HG03039 (cell line): ENCODE measurements around the gene FGR.

Experiments
- ATAC-seq: cut with Tn5 transposase; IDR thresholded peaks from one replicate; pipeline ENCODE4 v1.9.1; 2021; ENCODE audit warnings: mild to moderate bottlenecking, moderate library complexity; ENCODE audit not compliant: unreplicated experiment

FGR gene

DNA sequence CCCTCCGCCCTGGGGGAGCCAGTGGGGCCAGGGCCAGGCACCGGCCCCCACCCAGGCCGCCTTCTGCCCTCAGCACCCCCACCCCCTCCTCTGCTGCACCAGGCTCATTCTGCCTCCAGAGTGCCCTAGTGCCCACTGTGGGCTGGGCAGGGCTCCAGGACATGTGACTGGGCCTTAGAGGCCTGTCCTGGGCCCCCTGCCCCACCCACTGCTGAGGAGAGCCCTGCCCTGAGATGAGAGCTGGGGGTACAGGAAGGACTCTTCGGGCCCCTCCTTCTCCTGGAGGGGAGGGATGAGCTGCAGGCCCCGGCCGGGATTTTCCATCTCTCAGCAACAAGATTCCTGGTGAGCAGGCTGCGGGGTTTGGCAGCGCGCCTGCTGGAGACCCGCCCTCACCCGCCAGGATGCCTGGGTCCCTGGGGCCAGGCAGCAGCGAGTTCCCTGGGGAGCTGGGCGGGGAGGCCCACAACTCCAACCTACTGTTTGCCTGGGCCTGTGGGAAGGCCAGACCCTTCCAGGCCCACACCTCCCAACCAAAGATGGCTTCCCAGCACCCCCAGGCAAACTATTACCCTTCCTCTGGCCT is 45.1 kb downstream of the FGR start:
- ATAC-seq = no peak

DNA sequence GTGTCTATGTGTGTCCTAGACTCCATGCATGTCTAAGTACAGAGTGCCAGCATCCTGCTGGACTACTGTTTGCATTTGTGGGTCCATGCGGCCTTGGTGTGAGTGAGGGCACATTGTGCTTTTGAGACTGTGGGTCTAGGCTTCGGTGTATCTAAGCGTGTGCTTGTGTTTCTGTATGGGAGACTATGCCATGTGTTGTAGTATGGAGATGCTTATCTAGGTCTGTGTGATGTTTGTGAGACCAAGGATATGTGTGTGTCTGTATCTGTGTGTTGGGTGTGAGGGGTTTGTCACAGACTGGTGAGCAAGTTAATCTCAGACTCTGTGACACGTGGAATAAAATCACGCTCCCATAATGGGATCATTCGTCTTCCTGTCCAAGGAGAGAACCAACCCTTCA is 45.5 kb downstream of the FGR start:
- no peak for ATAC-seq

DNA sequence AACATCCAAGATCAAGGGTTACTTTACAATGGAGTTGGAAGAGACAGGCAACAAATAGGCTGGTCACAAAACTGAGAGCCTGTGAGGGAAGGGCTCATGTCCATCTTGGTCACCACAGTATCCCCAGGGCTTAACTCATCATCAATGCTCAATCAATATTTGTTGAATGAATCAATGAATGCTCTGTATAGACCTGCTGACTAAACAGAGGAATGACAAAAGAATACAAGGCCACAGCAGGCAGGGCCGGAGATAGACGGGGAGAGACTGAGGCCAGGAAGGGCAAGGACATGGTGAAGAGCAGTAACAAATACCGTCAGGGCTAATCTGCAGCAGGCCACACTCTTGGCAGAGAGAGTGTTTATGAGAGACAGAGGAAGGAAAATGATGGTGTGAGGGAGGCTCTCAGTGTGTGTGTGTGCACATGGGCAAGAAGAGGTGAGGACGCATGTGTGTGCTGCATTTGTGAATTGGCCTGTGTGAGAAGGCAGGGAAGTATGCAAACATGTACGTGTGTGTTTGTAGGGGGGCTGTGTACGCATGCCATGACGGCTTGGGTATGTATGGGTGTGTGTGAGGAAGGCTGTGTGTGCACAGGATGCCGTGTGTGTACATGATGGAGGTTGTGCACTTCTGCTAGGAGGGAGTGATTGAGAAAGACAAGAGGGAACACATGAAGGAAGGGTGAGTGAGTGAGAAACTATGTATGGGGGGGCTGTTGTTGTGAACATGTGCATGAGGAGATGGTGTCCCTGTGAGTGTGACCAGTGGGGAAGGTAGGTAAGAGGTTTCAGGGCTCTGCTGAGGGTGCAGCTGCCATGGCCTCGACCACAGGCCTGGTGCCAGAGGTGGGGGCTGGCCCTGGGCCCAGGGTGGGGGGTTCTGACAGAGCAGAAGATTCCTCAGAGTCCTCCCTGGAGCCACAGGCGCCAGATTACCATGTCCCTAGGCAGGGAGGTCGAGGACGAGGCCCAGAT is 46.4 kb downstream of the FGR start:
- no peak for ATAC-seq

DNA sequence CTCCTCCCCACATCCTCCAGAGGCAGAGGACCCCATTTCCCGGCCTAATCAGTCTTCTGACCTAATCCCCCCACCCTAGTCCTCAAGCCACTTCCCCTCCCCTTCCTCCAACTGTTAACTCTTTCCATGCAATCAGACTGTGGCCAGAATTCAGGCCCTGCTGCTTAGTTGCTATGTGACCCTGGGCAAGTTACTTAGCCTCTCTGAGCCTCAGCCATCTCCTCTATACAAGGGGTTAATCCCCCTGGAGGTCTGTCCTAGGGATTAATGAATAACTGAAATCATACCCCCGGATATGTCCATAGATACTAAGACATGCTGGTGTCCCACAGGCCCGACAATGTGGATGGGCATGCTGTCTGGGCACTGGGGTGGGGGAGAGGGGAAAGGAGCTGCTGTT is 49.3 kb downstream of the FGR start:
- no peak for ATAC-seq

DNA sequence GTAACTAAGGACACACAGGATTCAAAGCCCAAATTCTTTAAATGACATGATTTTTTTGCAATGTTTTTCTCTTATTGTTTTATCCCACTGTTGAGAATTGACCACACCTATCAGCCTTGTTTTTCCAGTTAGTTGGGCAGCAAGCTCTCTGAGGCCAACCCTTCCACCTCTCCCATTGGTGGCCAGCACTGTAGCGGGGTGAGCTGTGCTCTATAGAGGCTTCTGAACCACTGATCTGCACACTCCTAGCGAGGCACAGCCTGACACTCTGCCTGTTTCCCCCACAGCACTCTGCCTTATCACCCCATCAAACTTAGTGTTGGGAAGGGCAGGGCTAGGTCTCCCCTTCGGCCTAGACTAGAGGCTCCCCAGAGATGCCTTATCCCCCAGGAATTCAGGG is 50.5 kb downstream of the FGR start:
- no peak for ATAC-seq

DNA sequence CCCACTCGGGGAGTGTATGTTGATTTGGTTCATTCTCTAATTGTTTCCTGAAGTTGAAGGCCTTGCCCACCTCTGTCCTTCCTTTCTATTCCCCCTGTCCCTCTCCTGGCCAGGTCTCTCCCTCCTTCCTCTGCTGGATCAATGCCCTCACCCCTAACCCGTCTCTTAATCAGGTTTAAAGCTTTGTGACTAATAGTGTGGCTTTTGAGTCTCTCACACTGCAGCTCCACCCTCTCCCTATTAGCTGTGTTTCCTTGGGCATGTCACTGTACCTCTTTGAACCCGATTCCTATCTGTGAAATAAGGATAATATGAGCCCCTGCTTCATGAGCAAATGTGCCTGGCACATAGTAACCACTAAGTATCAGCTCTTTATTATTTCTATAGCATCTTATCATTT is 51.5 kb downstream of the FGR start:
- ATAC-seq = no peak

DNA sequence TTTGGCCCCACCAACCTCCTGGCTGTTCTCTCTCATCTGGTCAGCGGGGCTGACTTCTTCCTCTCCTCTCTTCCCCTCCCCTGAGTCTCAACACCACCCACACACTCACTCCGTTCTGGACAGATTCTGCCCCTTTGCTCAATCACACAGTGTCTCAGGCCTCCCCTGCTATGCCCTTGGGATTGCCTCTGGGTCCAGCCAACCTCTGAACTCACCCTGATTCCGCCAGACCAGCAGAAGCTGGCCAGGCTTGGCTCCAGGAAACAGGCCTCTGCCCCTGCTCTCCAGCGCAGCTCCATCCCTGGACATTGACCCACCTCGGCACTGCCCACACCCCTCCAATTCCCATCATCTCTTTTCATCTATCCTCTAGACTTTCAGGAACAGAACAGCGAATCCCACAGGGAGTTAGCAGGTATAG is 53.2 kb downstream of the FGR start:
- no peak for ATAC-seq

DNA sequence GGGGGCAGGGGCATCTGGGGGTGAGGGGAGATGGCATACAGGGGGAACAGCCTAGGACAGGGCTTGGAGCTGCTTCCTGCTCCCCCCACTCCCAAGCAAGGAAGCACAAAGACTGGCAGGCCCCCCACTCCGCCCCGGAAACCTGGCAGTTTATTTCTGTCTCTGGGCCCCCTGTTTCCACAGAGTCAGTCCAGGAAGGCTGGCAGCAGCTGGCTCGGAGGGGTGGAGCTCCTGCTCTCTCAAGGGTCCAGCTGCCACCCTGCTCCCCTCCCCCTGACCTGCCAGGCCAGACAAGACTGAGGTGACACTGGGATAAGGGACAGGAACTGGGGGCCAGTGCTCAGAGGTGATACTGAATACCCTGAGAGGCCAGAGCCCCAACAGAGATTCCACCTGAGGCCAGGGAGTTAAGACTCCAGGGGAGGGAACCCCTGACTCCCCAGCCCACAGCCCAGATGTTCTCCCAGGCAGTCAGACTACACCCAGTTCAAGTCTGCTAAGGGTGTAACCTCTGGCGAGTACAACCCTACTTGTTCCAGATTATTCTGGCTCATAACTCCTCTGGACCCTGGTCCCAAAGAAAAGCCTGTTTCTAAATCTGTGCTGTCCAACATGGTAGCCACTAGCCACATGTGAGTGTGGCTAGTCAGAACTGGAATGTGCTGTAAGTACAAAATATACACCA is 57.3 kb downstream of the FGR start:
- no peak for ATAC-seq

DNA sequence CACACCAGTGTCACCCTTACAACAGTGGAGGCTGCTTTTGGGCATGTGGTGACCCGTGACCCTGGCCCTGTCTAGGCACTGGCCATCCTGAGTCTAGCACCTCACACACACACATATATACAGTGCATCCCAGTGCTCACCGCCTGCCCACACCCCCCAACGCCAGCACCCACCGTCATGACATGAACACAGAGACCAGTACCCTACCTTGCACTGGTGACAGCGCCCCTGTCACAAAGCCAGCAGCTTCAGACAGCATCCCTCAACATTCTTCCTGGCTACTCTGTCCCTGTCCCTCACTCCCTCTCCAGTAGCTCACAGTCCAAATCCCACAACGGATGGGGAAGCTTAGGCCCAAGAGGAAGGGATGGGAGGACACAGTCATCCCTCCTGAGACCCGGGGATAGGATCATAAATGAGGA is 58.2 kb downstream of the FGR start:
- no peak for ATAC-seq

DNA sequence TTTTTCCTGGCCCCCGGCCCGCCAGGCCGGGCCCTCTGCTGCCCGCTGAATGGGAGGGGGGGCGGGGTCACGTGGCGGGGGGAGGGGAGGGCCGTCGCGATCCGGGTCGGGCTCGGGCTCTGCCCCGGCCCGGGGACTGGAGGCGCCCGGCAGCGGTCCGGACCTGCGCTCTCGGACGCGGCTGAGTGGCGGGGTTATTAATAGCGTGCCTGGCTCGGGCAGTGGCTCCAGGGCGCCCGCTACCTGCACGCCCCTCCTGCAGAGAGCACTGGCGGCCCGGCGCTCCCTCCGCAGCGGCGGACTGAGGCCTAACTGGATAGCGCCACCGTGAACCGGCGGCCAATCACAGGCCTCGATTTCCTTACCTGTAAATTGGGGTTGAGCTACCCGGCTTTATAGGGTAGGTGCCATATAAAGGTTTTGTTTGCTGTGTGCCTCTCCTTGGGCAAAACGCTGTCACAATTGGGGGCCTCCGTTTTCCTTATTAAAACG is 59.1 kb downstream of the FGR start:
- no peak for ATAC-seq

DNA sequence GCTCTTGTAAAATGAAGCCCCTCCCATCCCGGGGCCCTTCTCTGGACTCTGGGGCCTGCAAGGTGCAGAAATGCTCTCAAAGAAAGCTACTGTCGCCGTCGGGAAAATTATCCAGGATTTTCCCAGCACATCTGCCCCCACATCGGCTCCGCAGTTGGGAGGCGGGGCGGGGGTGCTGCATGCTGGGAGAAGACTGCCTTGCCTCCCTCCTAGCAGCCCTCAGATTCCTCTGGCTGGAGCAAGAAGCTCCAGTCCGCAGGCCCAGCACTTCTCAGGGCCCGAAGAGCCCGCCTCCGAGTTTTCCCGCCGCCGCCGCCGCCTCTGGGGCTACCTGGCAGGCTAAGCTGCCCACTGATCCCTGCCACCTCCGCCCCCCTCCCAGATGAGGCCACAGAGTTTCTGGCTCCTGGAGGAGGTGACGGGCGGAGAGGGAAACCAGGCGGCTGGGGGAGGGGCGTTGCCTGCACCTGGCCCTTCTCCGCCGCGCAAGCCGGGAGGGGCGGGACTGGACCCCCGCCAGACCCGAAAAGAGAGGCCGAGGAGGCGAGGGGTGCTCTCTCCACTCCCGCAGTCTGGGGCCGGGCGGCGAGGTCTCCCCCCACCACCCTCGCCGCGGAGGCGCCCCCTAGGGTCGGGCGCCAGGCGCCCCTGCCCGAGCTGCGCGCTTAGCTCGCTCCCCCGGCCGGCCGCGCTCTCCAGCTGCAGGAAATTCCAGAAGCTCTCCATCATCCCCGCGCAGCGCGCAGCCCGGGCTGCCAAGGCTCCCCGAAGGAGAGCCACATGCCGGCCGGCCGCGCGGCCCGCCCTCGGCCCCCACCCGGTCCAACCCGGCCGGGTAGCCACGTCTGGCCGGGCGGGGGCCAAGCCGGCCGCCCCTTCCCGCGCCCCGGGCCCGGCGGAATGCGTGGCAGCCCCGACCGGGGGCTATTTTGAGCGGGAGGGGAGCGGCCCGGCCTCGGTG is 59.8 kb downstream of the FGR start:
- no peak for ATAC-seq

DNA sequence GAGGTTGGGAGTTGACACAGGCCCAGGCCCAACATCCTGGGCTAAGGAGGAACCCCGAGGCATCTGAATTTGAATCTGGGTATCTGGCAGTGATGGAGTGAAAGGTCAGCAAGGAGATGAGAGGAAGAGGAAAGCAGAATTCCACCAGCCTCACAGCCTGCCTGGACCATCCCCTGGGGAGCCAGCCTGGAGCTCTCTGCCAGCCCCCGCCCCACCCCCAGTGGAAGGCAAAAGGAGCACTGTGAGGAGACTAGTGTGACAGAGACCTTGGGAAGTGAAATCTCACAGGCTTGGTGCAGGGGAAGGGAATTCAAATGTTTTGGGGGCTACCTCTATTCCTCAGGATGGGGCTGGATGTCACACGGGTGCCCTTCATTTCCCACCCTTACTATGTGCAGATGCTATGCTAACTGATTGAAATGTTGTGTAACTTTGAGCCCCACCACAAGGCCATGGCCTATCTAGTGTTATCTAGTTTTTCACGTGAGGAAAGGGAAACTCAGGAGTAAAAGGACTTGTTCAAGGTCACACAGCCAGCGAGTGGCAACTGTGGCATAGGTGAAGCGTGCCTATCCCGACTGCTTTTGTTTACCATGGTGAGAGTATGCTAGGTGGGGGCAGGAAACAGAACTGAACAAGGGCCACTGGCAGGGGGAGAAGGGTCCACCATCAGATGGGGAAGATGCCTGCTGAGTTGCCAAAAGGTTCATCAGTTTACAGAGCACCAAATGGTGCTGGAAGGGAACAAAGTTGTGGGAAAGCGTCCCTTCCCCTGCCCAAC is 60.8 kb downstream of the FGR start:
- ATAC-seq = no peak

DNA sequence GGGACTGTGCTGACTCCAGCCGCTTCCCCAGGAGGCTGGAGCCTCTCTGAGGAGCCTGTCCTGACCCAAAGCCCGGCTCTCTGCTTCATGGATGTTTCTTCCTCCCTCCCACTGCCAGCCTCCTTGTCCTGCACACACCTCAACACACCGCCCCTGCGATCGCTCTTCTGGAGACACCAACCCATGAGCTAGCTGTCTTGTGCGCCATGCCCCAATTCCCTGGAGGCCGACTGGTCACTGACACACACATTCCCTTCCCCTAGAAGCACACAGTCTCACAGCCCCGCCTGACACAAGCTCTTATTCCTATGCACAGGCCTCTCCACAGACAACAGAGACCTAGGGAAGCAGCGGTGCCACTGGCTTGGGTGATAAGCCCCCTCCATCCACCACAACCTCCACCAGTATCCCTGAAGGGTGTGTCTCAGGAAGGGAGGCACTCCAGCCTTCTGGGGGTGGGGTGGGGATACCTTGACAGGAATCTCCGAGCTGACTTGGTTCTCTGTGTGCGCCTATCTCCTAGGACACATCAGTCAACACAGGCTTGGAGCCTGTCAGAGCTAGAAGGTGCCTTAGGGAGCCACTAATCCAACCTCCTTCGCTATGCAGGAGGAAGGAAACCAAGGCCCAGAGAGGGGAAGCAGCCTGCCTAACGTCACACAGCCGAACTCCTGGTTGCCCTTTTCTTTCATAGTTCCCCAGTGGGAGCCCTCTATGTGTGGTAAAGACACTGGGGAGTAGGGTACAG is 62.1 kb downstream of the FGR start:
- ATAC-seq = no peak

DNA sequence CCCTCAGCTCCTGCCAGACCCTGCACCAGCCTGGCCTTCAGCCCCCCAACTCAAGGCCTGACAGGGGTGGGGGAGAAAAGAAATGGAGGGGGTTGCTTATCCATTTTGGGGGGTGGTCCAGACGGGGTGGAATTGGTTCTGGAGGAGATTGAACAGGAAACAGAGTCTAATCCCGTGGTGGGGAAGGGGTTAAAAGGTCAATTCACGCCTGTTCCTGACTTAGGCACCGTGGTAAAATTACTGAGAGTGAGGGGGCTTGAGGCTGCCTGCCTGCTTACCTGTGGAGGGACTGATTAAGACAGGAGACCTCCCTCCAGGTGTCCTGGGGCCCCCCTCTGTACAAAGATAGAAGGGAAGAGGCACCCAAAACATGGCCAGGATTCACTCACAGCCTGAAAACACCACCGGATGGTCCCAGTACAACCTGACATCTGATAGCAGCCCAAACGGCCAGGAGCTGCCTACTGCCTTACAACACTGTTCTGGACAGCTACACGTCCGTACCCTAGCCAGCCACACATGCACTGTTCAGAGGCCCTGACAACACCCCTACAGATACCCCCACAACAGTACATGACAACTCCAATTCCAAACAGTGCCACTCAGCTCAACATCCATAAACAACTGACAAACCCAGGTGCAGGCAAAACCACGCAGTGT is 62.8 kb downstream of the FGR start:
- ATAC-seq = no peak

DNA sequence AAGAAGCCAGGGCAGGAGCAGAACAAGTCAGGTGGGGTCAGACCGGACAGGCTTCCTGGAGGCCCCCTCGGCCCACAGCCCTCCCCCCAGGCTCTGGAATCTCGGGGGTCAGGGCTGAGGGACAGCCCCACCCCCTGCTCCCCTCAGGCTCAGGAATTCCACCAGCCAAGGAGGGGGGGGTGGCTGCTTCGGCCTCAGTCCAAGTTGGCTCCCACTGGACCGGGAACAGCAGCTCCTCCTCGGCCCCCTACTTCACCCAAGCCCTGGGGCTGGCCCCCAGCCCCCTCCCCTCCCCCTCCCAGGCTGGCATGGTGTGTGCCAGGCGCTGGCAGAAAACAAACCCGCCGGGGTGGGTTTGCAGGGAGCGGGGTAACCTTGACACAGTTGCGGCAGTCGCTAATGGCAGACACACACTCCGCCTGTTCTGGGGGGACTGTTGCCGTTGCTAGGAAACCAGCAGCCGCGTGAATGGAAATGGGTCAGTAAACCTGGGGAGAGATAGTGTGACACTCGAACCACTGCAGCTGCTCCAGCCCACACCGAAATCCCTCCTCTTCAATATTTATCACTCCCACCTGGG is 63.5 kb downstream of the FGR start:
- ATAC-seq = no peak

DNA sequence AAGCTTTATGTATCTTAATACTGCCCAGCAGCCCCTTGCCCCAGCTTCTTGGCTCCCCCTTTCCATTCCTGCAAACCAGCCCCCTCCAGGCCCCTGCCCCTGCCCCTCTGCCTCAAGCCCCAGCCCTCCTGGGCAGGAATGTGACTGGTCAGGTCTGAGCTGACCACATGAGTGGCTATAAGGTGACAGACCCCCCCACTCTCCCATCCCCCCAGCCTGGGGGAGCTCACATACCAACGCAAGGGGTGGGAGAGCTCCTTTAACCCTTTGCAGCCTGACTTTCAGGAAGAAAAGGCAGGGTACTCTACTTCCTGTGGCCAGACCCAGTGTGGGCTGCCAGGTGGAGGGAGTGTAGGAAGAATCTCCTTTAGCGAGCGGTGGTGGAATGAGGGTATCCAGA is 64.2 kb downstream of the FGR start:
- no peak for ATAC-seq

DNA sequence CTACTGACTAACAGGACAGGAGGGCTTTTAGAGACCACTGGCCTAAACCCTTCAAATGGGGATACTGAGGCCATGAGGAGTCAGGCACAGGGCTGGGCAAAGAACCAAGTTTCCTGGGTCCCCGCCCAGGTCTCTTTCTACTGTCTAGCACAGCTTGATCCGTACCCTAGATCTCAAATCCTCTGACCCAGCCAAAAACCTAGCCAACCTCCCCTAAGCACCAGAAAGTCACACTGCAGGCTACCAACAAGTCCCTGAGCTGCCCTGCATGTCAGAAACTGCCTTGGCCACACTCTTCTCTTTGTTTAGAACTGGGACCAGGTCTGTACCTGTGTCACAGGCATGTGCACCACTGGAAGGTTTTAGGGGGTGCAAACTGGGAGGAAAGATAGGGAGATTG is 64.6 kb downstream of the FGR start:
- ATAC-seq = no peak
